ENCODE results near the gene ATP1A4.
"Not testable (repeated sequence)": the region's sequence is repeated elsewhere in the genome, so short reads cannot be mapped to it uniquely, and the experiment has no call there.

The ATP1A4 gene

GRCh38 chr1:160151303-160151702 lies at the start of gene ATP1A4:
Gene ATP1A4 (plus strand): TSS chr1:160151603. CDS start chr1:160152041, 438 bp downstream.
- no peak for DNase-seq (ENCODE audit: low spot score)

- no peak for DNase-seq (ENCODE audit: low spot score)
These were observed 49.5 kb upstream of the ATP1A4 start for GRCh38 chr1:160101717-160102522.

- DNase-seq (ENCODE audit: low spot score) = no peak
These were observed 47.6 kb upstream of the ATP1A4 start for GRCh38 chr1:160103658-160104408.

- DNase-seq (ENCODE audit: low spot score) = no peak
These were observed 46.9 kb upstream of the ATP1A4 start for GRCh38 chr1:160104486-160104885.

GRCh38 chr1:160105155-160105554 lies 46.2 kb upstream of the ATP1A4 start:
- no peak for DNase-seq (ENCODE audit: low spot score)

- DNase-seq (ENCODE audit: low spot score) = no peak
These were observed 43.9 kb upstream of the ATP1A4 start for GRCh38 chr1:160107512-160107911.

GRCh38 chr1:160108888-160109662 lies 42.3 kb upstream of the ATP1A4 start:
- DNase-seq (ENCODE audit: low spot score) = peak; percentile 52

GRCh38 chr1:160109686-160110085 lies 41.7 kb upstream of the ATP1A4 start:
- DNase-seq (ENCODE audit: low spot score) = no peak

- not testable (repeated sequence) for DNase-seq (ENCODE audit: low spot score)
These were observed 39.9 kb upstream of the ATP1A4 start for GRCh38 chr1:160111462-160111861.

- no peak for DNase-seq (ENCODE audit: low spot score)
These were observed 39.0 kb upstream of the ATP1A4 start for GRCh38 chr1:160112357-160112756.

- no peak for DNase-seq (ENCODE audit: low spot score)
These were observed 38.0 kb upstream of the ATP1A4 start for GRCh38 chr1:160113407-160113806.

GRCh38 chr1:160114085-160114484 lies 37.3 kb upstream of the ATP1A4 start:
- no peak for DNase-seq (ENCODE audit: low spot score)

- DNase-seq (ENCODE audit: low spot score) = no peak
These were observed 35.7 kb upstream of the ATP1A4 start, which contains the start of gene ATP1A2 for GRCh38 chr1:160115545-160116282. Gene ATP1A2 (plus strand): TSS chr1:160115759. CDS start chr1:160115862, 103 bp downstream.

GRCh38 chr1:160116283-160117147 lies 34.9 kb upstream of the ATP1A4 start:
- DNase-seq (ENCODE audit: low spot score) = no peak

GRCh38 chr1:160117300-160117699 lies 34.1 kb upstream of the ATP1A4 start:
- DNase-seq (ENCODE audit: low spot score) = no peak

GRCh38 chr1:160117709-160118183 lies 33.7 kb upstream of the ATP1A4 start:
- peak; percentile 50 for DNase-seq (ENCODE audit: low spot score)

GRCh38 chr1:160118928-160119327 lies 32.5 kb upstream of the ATP1A4 start:
- DNase-seq (ENCODE audit: low spot score) = no peak

- no peak for DNase-seq (ENCODE audit: low spot score)
These were observed 30.6 kb upstream of the ATP1A4 start for GRCh38 chr1:160120797-160121196.

GRCh38 chr1:160121388-160121787 lies 30.0 kb upstream of the ATP1A4 start:
- no peak for DNase-seq (ENCODE audit: low spot score)

GRCh38 chr1:160122978-160123495 lies 28.4 kb upstream of the ATP1A4 start:
- no peak for DNase-seq (ENCODE audit: low spot score)
